ENCODE measurements around the gene SCLT1. TPM values are rescaled to one million over a fixed set of nuclear protein-coding genes. Genes with fewer than 3 reads are reported as not detected.

SCLT1 gene
- total and polyA plus RNA-seq, 2 of the 4 experiments (the other 2 are of a cell fraction): 4.9 to 7.7 TPM

GRCh38 chr4:129087516-129087915 is 5.8 kb downstream of the SCLT1 start:
- no peak overlapping the region for H3K14ac ChIP-seq (replicated peaks; ENCODE audit: low read depth, low read length)
- no peak overlapping the region for H2AFZ ChIP-seq (replicated peaks; ENCODE audit: low read length, poor library complexity)
- no peak overlapping the region for H3K23ac ChIP-seq (ENCODE audit: low read depth, low read length)
- no peaks in the 10 kb centered on the region for H4K20me1 ChIP-seq (ENCODE audit: insufficient read depth, low read length)
- no peak overlapping the region for H2BK120ac ChIP-seq (ENCODE audit: low read depth, low read length)
- no peak overlapping the region for H3K18ac ChIP-seq (ENCODE audit: low read depth, low read length)
- H4K91ac ChIP-seq (ENCODE audit: insufficient read depth, low read depth, low read length): no peak overlapping the region
- CTCF ChIA-PET: no interaction called here
- no peak overlapping the region for H3K4me3 ChIP-seq (ENCODE audit: insufficient read depth, low read depth, low read length)
- H3K4ac ChIP-seq (ENCODE audit: low read depth, low read length): no peak overlapping the region
- H3K9me1 ChIP-seq (ENCODE audit: insufficient read depth, low read length): no peaks in the 10 kb centered on the region
- no peak overlapping the region for H2BK15ac ChIP-seq (ENCODE audit: low read depth, low read length)
- intact Hi-C loops (cut with micrococcal nuclease) (no loop called here), in situ Hi-C loops (cut with MboI; ENCODE audit: low sequenced_read_pairs) (no loop called here), dilution Hi-C loops (cut with HindIII; ENCODE audit: low sequenced_read_pairs, unreplicated experiment) (no loop called here)
- TF ChIP-seq, protein P1, sequence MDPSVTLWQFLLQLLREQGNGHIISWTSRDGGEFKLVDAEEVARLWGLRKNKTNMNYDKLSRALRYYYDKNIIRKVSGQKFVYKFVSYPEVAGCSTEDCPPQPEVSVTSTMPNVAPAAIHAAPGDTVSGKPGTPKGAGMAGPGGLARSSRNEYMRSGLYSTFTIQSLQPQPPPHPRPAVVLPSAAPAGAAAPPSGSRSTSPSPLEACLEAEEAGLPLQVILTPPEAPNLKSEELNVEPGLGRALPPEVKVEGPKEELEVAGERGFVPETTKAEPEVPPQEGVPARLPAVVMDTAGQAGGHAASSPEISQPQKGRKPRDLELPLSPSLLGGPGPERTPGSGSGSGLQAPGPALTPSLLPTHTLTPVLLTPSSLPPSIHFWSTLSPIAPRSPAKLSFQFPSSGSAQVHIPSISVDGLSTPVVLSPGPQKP (IDR thresholded peaks at IDR 0.05; ENCODE audit: borderline replicate concordance, low read depth, low read length): no peak
- TF ChIP-seq MXI1 (IDR thresholded peaks at IDR 0.05; ENCODE audit: borderline replicate concordance, low read depth, low read length): no peak
- TF ChIP-seq MAZ (IDR thresholded peaks at IDR 0.05; ENCODE audit: borderline replicate concordance, low read depth, low read length): no peak
- no peak for TF ChIP-seq FOS (IDR thresholded peaks at IDR 0.05; ENCODE audit: low read depth, low read length)
- TF ChIP-seq NFE2L2 (IDR thresholded peaks at IDR 0.05; ENCODE audit: low read depth, low read length): no peak
- TF ChIP-seq RAD21 (IDR thresholded peaks at IDR 0.05; ENCODE audit: low read length): no peak
- no peak for TF ChIP-seq POLR2A (IDR thresholded peaks at IDR 0.05; ENCODE audit: low read depth, low read length)
- no peak for TF ChIP-seq SMC3 (IDR thresholded peaks at IDR 0.05; ENCODE audit: low read depth, low read length)
- TF ChIP-seq, protein P2, sequence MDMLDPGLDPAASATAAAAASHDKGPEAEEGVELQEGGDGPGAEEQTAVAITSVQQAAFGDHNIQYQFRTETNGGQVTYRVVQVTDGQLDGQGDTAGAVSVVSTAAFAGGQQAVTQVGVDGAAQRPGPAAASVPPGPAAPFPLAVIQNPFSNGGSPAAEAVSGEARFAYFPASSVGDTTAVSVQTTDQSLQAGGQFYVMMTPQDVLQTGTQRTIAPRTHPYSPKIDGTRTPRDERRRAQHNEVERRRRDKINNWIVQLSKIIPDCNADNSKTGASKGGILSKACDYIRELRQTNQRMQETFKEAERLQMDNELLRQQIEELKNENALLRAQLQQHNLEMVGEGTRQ (IDR thresholded peaks at IDR 0.05; ENCODE audit: low read depth, low read length): no peak
- no peak for TF ChIP-seq CEBPB (IDR thresholded peaks at IDR 0.05; ENCODE audit: low read depth, low read length)
- TF ChIP-seq RFX5 (IDR thresholded peaks at IDR 0.05; ENCODE audit: low read depth, low read length): no peak
- no peak for TF ChIP-seq MAFK (IDR thresholded peaks at IDR 0.05; ENCODE audit: low read depth, low read length)
- TF ChIP-seq CTCF (conservative IDR thresholded peaks at IDR 0.05; ENCODE audit: low read depth, low read length): no peak
- no peak for TF ChIP-seq RCOR1 (IDR thresholded peaks at IDR 0.05; ENCODE audit: insufficient replicate concordance, low read length)
- TF ChIP-seq BHLHE40 (IDR thresholded peaks at IDR 0.05; ENCODE audit: low read depth, low read length): no peak
- no peak overlapping the region for H2AK9ac ChIP-seq (replicated peaks; ENCODE audit: low read depth, low read length, poor library complexity)
- no peaks in the 10 kb centered on the region; the same call in 1 of the 2 replicates for H3K36me3 ChIP-seq (ENCODE audit: control insufficient read depth, insufficient read depth, low read length)
- WGBS, 2 experiments (ENCODE audit: extremely low coverage in 2 of 2, insufficient read length in 1 of 2): no CpG with 5 or more reads among the region's 2 CpGs
- BruUV-seq (replicated peaks): no TSS peak
- H2AK5ac ChIP-seq (ENCODE audit: low read depth, low read length): no peak overlapping the region
- H3K9me3 ChIP-seq (ENCODE audit: control insufficient read depth, insufficient read depth, low read length): no peaks in the 10 kb centered on the region
- no peak overlapping the region; the same call in 1 of the 2 replicates for H3K56ac ChIP-seq (ENCODE audit: extremely low read depth, insufficient read depth, low read length)
- peaks cover 26 to 38% of the 10 kb centered on the region in 2 experiments for H3K79me1 ChIP-seq (ENCODE audit: low read depth in 1 of 2, low read length in 2 of 2)
- H2BK20ac ChIP-seq (ENCODE audit: low read depth, low read length): no peak overlapping the region
- DNase-seq (no peak), ATAC-seq (ENCODE audit: low read depth) (no peak)
- H3K4me1 ChIP-seq (ENCODE audit: control insufficient read depth, insufficient read depth, low read length): no peaks in the 10 kb centered on the region
- H4K8ac ChIP-seq (ENCODE audit: low read depth in 2 of 2, low read length in 2 of 2): no peak overlapping the region
- H3K9ac ChIP-seq (ENCODE audit: low read depth, low read length): no peak overlapping the region
- no peak overlapping the region; the same call in 1 of the 2 replicates for H4K5ac ChIP-seq (ENCODE audit: low read depth, low read length)
- H2BK5ac ChIP-seq (ENCODE audit: low read depth, low read length, poor library complexity, severe bottlenecking): no peak overlapping the region
- H3K27me3 ChIP-seq (ENCODE audit: control insufficient read depth, insufficient read depth, low read length): no peaks in the 10 kb centered on the region
- H3K4me2 ChIP-seq (ENCODE audit: low read depth, low read length): no peak overlapping the region
- POLR2A ChIA-PET (ENCODE audit: unreplicated experiment): no interaction called here
- H3K27ac ChIP-seq (ENCODE audit: insufficient read depth, low read length): no peak overlapping the region
